Prostate gland (tissue), 2 donors: ENCODE data around the gene TMEM140. TPM values are rescaled to one million over a fixed set of nuclear protein-coding genes. Genes with fewer than 3 reads are reported as not detected.
"Not testable (repeated sequence)": the region's sequence is repeated elsewhere in the genome, so short reads cannot be mapped to it uniquely, and the experiment has no call there.

Source experiments
- DNase-seq: peaks from one replicate; pipeline ENCODE4 v3.0.0-alpha.2; 2019; ENCODE audit warnings: low spot score
- H3K27ac ChIP-seq, 2 donors: fragments of 200-600 bp; sonication (generic); 2 replicates each; pipeline ENCODE4 v1.5.1; 2017 to 2019
- H3K27me3 ChIP-seq: fragments of 200-600 bp; sonication (generic); replicated peaks from 2 replicates; pipeline ENCODE4 v1.5.1; 2019; ENCODE audit not compliant: insufficient read depth
- H3K36me3 ChIP-seq, 2 donors: fragments of 200-600 bp; sonication (generic); 1 replicate in 1 of 2; 2 replicates in 1 of 2; pipeline versions ENCODE4 v1.5.1 to v1.8.1; 2017 to 2019
- H3K4me1 ChIP-seq: fragments of 200-600 bp; sonication (generic); replicated peaks from 2 replicates; pipeline ENCODE4 v1.5.1; 2019
- H3K4me3 ChIP-seq, 2 donors: fragments of 200-600 bp; sonication (generic); 2 replicates each; pipeline ENCODE4 v1.5.1; 2017 to 2019
- H3K9me3 ChIP-seq: fragments of 200-600 bp; sonication (generic); 2 replicates; pipeline ENCODE4 v1.5.1; 2017
- POLR2A ChIP-seq: fragments of 450-650 bp; IDR thresholded peaks from one replicate; pipeline ENCODE4 v1.6.1; 2016; ENCODE audit warnings: antibody characterized with exemption, mild to moderate bottlenecking
- POLR2AphosphoS5 ChIP-seq: sonication (generic); formaldehyde crosslinking; IDR thresholded peaks from one replicate; pipeline ENCODE4 v1.6.1; 2017; ENCODE audit warnings: antibody characterized with exemption
- WGBS: methylation state at CpG from one replicate; pipeline ENCODE4 v1.1.5; 2018; 5-methylcytosine and 5-hydroxymethylcytosine counted together
- intact Hi-C: fragments of 100-400 bp; cut with DNase I; formaldehyde crosslinking; loops from one replicate; pipeline ENCODE4 v1.14.2; 2022
- total RNA-seq, 2 donors: library from RNA; depleted of rRNA; stranded (reverse); fragments of >200 nt; gene quantifications; one replicate each; pipeline ENCODE4 v1.1.0, GENCODE V29; 2016
- TF ChIP-seq, protein P1 (sequence below), 4 experiments: fragments of 200-600 bp in 2 of 4; fragments of 450-650 bp in 2 of 4; sonication (generic) in 2 of 4; IDR thresholded peaks; 1 replicate in 3 of 4; 2 replicates in 1 of 4; pipeline ENCODE4 v1.5.1; 2016 to 2019; ENCODE audit warnings: antibody characterized with exemption in 4 of 4, mild to moderate bottlenecking in 2 of 4, moderate library complexity in 2 of 4

The TMEM140 gene
- total RNA-seq, 2 donors from 2014 or later, result 8.2 to 14.6 TPM

DNA sequence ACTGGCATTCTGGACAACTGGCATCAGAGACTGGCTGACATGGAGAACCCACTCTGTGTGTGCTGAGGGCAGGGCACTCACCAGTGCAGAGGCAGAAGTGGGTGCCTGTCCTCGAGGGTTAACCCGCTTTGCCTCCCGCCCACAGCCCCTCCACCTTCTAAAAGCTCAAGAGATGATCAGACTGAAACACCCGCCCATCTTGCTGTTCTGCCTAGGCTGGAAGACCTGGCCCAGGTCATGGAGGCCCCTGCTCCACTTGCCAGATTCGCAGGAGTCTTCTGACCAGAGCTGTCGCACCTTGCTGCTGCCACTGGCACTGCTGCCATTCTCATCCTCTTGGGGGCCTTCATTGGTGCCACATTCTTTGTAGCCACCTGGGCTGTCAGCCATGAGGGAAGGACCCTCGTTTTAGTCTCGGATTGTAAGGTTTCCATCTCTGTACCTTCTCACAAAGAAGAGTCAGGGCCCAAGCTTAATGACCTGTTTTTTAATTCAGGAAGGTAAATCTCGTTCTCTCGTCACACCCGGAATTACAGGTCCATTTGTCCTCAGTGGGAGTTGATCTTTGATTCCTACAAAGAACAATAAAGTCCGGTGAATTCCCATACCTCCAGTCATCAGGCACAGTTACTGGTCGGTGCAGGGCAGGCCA, 20.7 kb downstream of the TMEM140 start:
- H3K36me3 ChIP-seq, result peaks cover 0 to 4% of the 10 kb centered on the region in 2 donors
- H3K4me1 ChIP-seq, result peaks cover 3% of the 10 kb centered on the region
- intact Hi-C loops, result loop anchor here (5.0 kb wide), 1 partner anchor 181 kb away; the partner anchor contains the start of gene AGBL3
- WGBS, result 88% methylated on average over 13 of the region's 13 CpGs
- H3K9me3 ChIP-seq, result no peaks in the 10 kb centered on the region
- no peak for DNase-seq
- peak overlapping the region in 1 of 2 donors; percentile 91 for H3K27ac ChIP-seq
- no peak overlapping the region for H3K4me3 ChIP-seq
- H3K27me3 ChIP-seq, result no peaks in the 10 kb centered on the region
- TF ChIP-seq, protein P1, sequence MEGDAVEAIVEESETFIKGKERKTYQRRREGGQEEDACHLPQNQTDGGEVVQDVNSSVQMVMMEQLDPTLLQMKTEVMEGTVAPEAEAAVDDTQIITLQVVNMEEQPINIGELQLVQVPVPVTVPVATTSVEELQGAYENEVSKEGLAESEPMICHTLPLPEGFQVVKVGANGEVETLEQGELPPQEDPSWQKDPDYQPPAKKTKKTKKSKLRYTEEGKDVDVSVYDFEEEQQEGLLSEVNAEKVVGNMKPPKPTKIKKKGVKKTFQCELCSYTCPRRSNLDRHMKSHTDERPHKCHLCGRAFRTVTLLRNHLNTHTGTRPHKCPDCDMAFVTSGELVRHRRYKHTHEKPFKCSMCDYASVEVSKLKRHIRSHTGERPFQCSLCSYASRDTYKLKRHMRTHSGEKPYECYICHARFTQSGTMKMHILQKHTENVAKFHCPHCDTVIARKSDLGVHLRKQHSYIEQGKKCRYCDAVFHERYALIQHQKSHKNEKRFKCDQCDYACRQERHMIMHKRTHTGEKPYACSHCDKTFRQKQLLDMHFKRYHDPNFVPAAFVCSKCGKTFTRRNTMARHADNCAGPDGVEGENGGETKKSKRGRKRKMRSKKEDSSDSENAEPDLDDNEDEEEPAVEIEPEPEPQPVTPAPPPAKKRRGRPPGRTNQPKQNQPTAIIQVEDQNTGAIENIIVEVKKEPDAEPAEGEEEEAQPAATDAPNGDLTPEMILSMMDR (IDR thresholded peaks at IDR 0.05), result no peak
- no peak for TF ChIP-seq POLR2AphosphoS5
- no peak for TF ChIP-seq POLR2A

DNA sequence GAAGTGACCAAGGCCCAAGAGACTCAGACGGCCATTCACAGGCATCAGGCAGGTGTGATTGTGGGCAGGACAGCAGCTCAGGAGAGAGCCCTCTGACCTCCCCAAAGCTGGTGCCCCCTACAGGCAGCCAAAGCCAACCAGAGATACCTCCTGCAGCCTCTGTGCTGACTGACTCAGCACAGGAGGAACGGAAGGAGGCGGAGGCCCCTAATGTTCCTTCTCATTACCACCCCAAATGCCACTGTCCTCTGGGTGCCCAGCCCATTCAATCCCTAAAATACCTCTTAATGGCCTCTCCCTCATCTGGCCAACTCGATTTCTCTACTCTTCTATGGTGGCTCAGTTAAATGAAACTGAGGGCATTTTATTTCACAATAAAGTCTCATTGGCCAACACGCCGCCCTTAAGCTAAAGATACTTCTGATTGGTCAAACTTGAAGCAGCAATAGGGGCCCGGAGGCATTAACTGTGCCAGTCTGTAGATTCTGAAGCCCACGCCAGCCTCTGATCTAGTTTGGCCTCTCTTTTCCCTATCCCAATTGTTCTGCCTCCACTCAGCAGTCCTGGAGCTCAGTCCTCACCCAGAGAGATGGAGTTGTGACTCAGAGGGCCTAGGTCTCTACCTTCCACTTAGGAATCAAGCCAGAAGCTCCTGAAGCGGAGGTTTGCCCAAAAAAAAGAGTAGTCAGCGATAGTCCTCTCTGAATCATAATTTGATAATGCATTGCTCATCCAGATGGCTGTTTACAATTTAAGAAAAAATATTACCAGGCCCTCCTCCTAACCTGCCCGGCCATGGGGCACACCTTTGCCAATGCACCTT, 21.5 kb downstream of the TMEM140 start:
- peak overlapping the region; percentile 90 to 91 for H3K27ac ChIP-seq
- 59% methylated on average over 11 of the region's 11 CpGs for WGBS
- intact Hi-C loops, result loop anchor here (5.0 kb wide), 1 partner anchor 182 kb away; the partner anchor contains the start of gene AGBL3
- no peaks in the 10 kb centered on the region for H3K9me3 ChIP-seq
- H3K4me3 ChIP-seq, result peak overlapping the region; percentile 69 to 72
- no peak for DNase-seq
- peaks cover 0 to 4% of the 10 kb centered on the region in 2 donors for H3K36me3 ChIP-seq
- TF ChIP-seq, protein P1 (IDR thresholded peaks at IDR 0.05), result peak in 1 of 4 experiments; percentile 17
- no peak for TF ChIP-seq POLR2A
- H3K4me1 ChIP-seq, result peaks cover 3% of the 10 kb centered on the region
- H3K27me3 ChIP-seq, result no peaks in the 10 kb centered on the region

DNA sequence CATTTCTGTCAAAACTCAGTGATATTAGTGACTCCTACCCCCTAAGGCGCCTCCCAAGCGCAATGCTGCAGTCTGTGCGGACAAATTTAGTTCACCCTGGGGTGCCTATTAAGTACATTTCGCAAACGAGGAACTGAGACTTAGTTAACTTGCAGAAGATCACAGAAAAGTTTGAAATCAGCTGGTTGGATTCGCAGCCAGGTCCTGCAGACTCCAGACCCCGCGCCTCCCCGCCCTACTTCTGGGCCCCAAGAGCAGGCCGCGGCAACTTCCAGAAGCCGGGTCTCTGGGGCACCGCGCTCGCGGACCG, 22.0 kb downstream of the TMEM140 start:
- H3K27me3 ChIP-seq, result no peaks in the 10 kb centered on the region
- no peak for TF ChIP-seq POLR2A
- WGBS, result under 1% methylated on average over 17 of the region's 17 CpGs
- H3K9me3 ChIP-seq, result no peaks in the 10 kb centered on the region
- peak overlapping the region; percentile 90 to 91 for H3K27ac ChIP-seq
- H3K36me3 ChIP-seq, result peaks cover 0 to 4% of the 10 kb centered on the region in 2 donors
- intact Hi-C loops, result loop anchor here (5.0 kb wide), 3 partner anchors 42 to 483 kb away; partner anchors contain the start of genes AGBL3 and WDR91
- DNase-seq, result no peak
- H3K4me1 ChIP-seq, result peaks cover 3% of the 10 kb centered on the region
- peak overlapping the region; percentile 69 to 72 for H3K4me3 ChIP-seq

GRCh38 chr7:135170274-135170997, 22.6 kb downstream of the TMEM140 start, which contains the start of gene CYREN:
Gene CYREN, minus strand, starts transcription at chr7:135170707. Its CDS starts 1,785 bp downstream, at chr7:135168922.
- intact Hi-C loops, result loop anchor here (5.0 kb wide), 2 partner anchors 42 to 483 kb away; partner anchors contain the start of gene WDR91
- no peaks in the 10 kb centered on the region for H3K9me3 ChIP-seq
- peak; percentile 92 for DNase-seq
- H3K4me3 ChIP-seq, result peak within 1 kb of the TSS; percentile 69 to 72
- H3K4me1 ChIP-seq, result peaks cover 3% of the 10 kb centered on the region
- TF ChIP-seq, protein P1 (IDR thresholded peaks at IDR 0.05), result peak; percentile 62 to 92 (median 82)
- TF ChIP-seq POLR2AphosphoS5 (peak; percentile 70), POLR2A (peak; percentile 51)
- under 1% methylated on average over 76 of the region's 77 CpGs for WGBS
- H3K27ac ChIP-seq, result peak within 1 kb of the TSS; percentile 90 to 91
- H3K27me3 ChIP-seq, result no peaks in the 10 kb centered on the region
- peaks cover 0 to 4% of the 10 kb centered on the region in 2 donors for H3K36me3 ChIP-seq

DNA sequence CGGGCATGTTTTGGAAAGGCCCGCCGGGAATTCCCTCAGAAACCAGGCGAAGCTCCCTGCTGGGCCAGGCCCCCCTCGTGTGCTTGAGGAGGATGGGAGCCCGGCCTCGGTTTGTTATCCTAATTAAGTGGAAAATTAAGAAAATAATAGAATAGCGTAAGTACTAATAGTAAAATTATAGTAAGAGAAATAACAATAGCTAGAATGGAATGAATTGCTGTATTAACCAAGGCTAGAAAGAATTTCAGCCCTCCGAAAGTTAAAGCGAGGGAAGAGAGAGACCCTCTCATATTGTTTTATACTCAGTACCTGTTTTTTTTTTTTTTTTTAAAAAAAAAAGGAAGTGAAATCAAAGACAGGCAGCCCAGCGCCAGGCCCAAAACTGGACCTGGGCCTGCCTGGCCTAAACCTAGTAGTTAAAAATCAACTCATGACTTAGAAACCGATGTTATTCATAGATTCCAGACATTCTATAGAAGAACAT, 23.2 kb downstream of the TMEM140 start:
- H3K9me3 ChIP-seq, H3K4me1 ChIP-seq, DNase-seq, H3K27me3 ChIP-seq, H3K36me3 ChIP-seq: not testable (repeated sequence)
- peak overlapping the region; percentile 90 to 91 for H3K27ac ChIP-seq
- H3K4me3 ChIP-seq, result peak overlapping the region; percentile 69 to 72
- WGBS, result 18% methylated on average over 12 of the region's 12 CpGs
- intact Hi-C loops, result loop anchor here (5.0 kb wide), 2 partner anchors 41 to 484 kb away; partner anchors contain the start of gene WDR91

GRCh38 chr7:135171581-135172291, 23.9 kb downstream of the TMEM140 start:
- not testable (repeated sequence) for H3K4me1 ChIP-seq, H3K27me3 ChIP-seq, H3K9me3 ChIP-seq, H3K36me3 ChIP-seq, H3K4me3 ChIP-seq
- WGBS, result 69% methylated on average over 19 of the region's 19 CpGs
- H3K27ac ChIP-seq, result peak overlapping the region; percentile 90 to 91
- DNase-seq, result peak; percentile 35
- intact Hi-C loops, result loop anchor here (5.0 kb wide), 2 partner anchors 41 to 484 kb away; partner anchors contain the start of gene WDR91

GRCh38 chr7:135173916-135174315, 26.0 kb downstream of the TMEM140 start:
- H3K36me3 ChIP-seq, H3K4me1 ChIP-seq, H3K27me3 ChIP-seq, H3K4me3 ChIP-seq, DNase-seq, H3K9me3 ChIP-seq, H3K27ac ChIP-seq: not testable (repeated sequence)
- intact Hi-C loops, result loop anchor here (5.0 kb wide), 2 partner anchors 38 to 487 kb away; partner anchors contain the start of gene WDR91
- 75% methylated on average over 4 of the region's 4 CpGs for WGBS
